ENCODE data around the gene SERPING1. TPM values are rescaled to one million over a fixed set of nuclear protein-coding genes. Genes with fewer than 3 reads are reported as not detected.
A peak's percentile ranks its signal among the peaks of the same experiment; 100 is the strongest.

Gene SERPING1
- total and polyA plus RNA-seq, 8 donors: 172 to 329 (median 196) TPM

- Histone ChIP-seq H3K36me3 (no peaks in the 10 kb centered on the region), H3K9me3 (no peaks in the 10 kb centered on the region), H3K4me3 (no peak overlapping the region), H3K27me3 (peaks cover 22 to 58% of the 10 kb centered on the region in 2 donors), H3K27ac (peak overlapping the region in 1 of 2 donors; percentile 33), H3K4me1 (peaks cover 29 to 60% of the 10 kb centered on the region in 2 donors)
- ATAC-seq (no peak), DNase-seq (no peak)
- intact Hi-C loops (cut with DNase I): no loop called here
- no peak for TF ChIP-seq CTCF (IDR thresholded peaks at IDR 0.05)
These were observed 48.2 kb downstream of the SERPING1 start for GRCh38 chr11:57645689-57646085.

GRCh38 chr11:57646194-57646798 lies 48.8 kb downstream of the SERPING1 start:
- H3K4me3 ChIP-seq: no peak overlapping the region
- H3K27me3 ChIP-seq: peaks cover 22 to 64% of the 10 kb centered on the region in 2 donors
- TF ChIP-seq CTCF (IDR thresholded peaks at IDR 0.05): no peak
- H3K9me3 ChIP-seq: no peaks in the 10 kb centered on the region
- no peak overlapping the region for H3K27ac ChIP-seq
- ATAC-seq (no peak), DNase-seq (no peak)
- H3K36me3 ChIP-seq: no peaks in the 10 kb centered on the region
- intact Hi-C loops (cut with DNase I): no loop called here
- peaks cover 25 to 55% of the 10 kb centered on the region in 2 donors for H3K4me1 ChIP-seq

- TF ChIP-seq CTCF (IDR thresholded peaks at IDR 0.05): no peak
- intact Hi-C loops (cut with DNase I): no loop called here
- ATAC-seq (no peak), DNase-seq (no peak)
- H3K27me3 ChIP-seq: peaks cover 22 to 64% of the 10 kb centered on the region in 2 donors
- no peaks in the 10 kb centered on the region for H3K9me3 ChIP-seq
- peaks cover 25 to 55% of the 10 kb centered on the region in 2 donors for H3K4me1 ChIP-seq
- no peaks in the 10 kb centered on the region for H3K36me3 ChIP-seq
- no peak overlapping the region for H3K4me3 ChIP-seq
- H3K27ac ChIP-seq: no peak overlapping the region
These were observed 49.4 kb downstream of the SERPING1 start for GRCh38 chr11:57646799-57647303.

- Histone ChIP-seq H3K9me3 (no peaks in the 10 kb centered on the region), H3K4me1 (peaks cover 25 to 56% of the 10 kb centered on the region in 2 donors), H3K27me3 (peaks cover 22 to 67% of the 10 kb centered on the region in 2 donors), H3K4me3 (no peak overlapping the region), H3K27ac (no peak overlapping the region), H3K36me3 (no peaks in the 10 kb centered on the region)
- ATAC-seq (no peak), DNase-seq (no peak)
- TF ChIP-seq CTCF (IDR thresholded peaks at IDR 0.05): no peak
- intact Hi-C loops (cut with DNase I): no loop called here
These were observed 49.9 kb downstream of the SERPING1 start for GRCh38 chr11:57647372-57647771.

GRCh38 chr11:57647960-57648800 lies 50.7 kb downstream of the SERPING1 start:
- peak; percentile 4 for ATAC-seq
- Histone ChIP-seq H3K4me1 (peaks cover 25 to 62% of the 10 kb centered on the region in 2 donors), H3K36me3 (no peaks in the 10 kb centered on the region), H3K27me3 (peaks cover 22 to 67% of the 10 kb centered on the region in 2 donors), H3K9me3 (no peaks in the 10 kb centered on the region), H3K27ac (no peak overlapping the region), H3K4me3 (peak overlapping the region in 1 of 2 donors; percentile 26)
- intact Hi-C loops (cut with DNase I): no loop called here
- DNase-seq: no peak
- no peak for TF ChIP-seq CTCF (IDR thresholded peaks at IDR 0.05)

Measured in left lung (tissue), 10 donors.